ENCODE data around the gene TRIP6.

The TRIP6 gene, protein sequence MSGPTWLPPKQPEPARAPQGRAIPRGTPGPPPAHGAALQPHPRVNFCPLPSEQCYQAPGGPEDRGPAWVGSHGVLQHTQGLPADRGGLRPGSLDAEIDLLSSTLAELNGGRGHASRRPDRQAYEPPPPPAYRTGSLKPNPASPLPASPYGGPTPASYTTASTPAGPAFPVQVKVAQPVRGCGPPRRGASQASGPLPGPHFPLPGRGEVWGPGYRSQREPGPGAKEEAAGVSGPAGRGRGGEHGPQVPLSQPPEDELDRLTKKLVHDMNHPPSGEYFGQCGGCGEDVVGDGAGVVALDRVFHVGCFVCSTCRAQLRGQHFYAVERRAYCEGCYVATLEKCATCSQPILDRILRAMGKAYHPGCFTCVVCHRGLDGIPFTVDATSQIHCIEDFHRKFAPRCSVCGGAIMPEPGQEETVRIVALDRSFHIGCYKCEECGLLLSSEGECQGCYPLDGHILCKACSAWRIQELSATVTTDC

DNA sequence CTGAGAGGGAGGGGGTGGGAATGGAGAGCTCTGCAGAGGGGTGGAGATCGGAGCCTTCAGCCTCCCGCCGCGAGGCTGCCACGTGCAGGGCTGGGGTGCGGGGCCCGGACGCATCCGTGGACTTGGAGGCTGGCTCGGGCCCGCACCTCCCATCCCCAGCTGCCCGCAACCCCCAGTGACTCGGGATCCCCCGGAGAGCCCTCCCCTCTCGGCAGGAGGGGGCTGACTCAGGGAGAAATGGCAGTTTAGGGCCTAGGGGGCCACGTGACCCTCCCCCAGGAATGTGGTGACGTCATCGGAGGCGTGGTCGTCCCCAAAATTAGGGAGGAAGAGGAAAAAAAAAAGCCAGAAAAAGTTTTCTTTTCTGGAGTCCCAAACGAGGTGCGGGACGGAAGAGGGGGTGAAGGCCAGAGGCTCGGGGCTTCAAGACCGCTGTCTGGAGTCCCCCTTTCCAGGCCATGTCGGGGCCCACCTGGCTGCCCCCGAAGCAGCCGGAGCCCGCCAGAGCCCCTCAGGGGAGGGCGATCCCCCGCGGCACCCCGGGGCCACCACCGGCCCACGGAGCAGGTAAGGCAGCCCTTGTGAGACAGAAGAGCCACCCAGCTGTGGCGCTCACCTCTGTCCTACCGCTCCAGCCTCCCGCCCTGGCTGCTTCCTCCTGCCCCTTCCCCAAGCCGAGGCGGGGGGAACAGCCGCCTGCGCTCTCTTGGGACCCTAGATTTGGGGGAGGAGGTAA lies at the start of gene TRIP6:
TRIP6 (plus strand) TSS at position 348 of the 736 bp plus-strand sequence; CDS start at position 459, 111 bp downstream.
- DNase-seq, result peak; percentile 68

DNA sequence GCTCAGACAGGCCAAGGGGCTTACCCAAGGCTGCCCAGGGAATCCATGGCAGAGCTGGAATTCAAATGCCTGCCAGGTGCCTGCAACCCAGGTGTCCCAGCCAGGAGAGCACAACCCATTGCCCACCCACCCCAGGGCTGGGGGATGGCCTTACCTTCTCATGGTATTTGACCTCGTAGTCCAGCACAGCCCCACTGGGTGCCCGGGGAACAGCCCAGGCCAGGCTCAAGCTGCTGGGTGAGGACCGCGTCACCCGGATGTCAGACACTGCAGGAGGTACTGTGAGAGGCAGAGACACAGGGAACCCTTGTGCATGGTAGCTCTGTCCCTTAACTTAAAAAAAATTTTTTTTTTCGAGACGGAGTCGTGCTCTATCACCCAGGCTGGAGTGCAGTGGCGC lies 48.8 kb upstream of the TRIP6 start:
- DNase-seq, result no peak

DNA sequence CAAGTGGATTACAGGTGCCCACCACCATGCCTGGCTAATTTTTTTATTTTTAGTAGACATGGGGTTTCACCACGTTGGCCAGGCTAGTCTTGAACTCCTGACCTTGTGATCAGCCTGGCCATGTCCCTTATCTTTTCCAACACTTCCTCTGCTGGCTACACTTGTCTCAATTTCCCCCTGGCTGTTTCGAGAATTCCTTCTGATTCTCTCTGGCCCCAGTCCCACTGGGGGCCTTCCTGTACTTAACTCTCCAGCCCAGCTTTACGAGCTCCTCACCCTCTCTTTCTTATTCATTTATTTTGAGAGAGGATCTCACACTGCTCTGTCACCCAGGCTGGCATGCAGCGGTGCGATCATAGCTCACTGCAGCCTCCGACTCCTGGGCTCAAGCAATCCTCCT lies 48.4 kb upstream of the TRIP6 start:
- DNase-seq, result no peak

DNA sequence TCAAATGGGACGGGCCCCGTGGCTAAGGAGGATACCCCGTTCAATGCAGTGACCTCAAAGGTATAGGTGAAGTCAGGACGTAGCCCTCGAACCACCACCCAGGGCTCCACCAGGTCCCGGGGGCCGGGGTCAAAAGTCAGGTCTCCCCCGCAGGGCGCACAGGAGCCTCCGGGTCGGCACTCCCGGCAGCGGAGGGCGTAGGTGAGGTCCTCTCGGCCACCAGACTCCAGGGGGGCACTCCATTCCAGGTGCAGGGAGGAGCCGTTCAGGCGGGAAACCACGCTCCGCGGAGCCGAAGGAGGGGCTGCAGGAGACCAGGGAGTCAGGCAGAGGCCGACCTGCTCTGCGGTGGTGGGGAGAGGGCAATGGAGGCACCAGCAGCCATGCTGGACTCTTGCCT lies 47.6 kb upstream of the TRIP6 start:
- DNase-seq, result no peak

DNA sequence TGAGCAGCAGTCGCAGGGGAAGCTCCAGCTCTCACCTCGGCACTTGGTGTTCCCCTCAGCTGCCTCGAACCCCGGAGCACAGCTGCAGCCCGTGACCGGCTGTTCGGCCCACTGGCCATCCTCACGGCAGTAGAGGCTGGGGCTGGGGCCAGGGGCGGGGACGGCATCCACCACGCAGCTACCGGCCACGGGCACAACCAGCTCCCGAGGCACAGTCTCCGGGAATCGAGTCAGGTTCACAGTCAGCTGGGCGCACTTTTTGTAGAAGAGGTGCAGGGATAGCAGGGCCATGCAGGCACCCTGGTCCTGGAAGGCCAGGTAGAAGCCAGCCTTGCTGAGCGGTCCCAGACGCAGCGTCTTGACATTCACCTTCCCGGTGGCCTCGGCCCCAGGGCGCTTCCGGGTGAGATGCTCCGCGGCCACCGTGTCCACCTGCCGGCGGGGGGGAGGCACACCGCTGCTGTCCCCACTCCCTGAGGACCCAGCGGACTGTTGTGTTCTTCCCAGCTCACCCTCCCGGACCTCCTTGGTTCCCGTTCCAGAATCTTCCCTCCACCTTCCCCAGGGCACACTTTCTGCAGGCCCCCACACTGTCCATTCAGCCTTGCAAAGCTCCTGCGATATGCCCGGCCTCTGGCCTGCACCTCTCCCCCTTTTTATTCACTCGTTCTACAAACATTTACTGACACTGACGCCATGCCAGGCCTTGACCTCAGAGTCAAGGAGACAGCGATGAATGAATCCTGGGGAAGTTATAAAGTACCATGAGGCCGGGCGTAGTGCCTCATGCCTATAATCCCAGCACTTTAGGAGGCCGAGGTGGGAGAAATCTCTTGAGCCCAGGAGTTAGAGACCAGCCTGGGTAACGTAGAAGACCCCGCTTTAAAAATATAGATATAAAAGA lies 44.7 kb upstream of the TRIP6 start:
- DNase-seq, result no peak

DNA sequence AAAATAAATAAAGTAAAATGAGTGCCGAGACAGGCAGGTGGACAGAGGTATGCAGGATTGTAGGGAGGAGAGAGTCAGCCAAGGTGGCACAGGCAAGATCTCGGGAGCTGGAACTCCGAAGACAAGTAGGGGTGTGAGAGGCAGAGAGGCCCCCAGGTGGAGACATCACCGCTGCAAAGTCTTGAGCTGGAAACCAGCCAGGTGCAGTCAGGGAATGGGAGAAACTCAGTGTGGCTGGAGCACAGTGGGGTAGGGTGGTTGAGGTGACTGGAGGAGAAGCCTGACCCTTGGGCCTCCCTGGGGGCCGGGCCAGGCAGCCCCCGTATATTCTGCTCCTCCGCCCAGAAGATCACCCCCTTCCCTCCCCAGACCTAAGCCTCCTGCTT lies 44.1 kb upstream of the TRIP6 start:
- DNase-seq, result no peak

DNA sequence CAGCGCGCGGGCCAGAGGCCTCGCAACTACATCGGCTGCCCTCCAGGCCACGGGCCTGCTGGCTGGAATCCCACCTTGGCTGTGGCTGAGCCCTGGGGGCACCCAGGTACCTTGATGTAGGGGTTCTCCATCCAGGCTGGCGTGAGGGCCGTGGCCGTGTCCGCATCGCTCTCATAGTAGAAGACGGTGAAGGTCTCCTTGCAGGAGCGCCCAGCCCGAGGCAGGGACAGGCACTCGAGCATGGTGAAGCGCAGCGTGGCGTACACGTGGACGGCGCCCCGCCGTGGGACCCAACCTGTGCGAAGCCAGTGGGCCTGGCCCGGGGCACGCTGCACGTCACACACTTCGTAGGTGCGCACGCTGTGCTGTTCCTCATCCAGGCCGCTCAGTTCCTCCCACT lies 43.7 kb upstream of the TRIP6 start:
- DNase-seq, result no peak

DNA sequence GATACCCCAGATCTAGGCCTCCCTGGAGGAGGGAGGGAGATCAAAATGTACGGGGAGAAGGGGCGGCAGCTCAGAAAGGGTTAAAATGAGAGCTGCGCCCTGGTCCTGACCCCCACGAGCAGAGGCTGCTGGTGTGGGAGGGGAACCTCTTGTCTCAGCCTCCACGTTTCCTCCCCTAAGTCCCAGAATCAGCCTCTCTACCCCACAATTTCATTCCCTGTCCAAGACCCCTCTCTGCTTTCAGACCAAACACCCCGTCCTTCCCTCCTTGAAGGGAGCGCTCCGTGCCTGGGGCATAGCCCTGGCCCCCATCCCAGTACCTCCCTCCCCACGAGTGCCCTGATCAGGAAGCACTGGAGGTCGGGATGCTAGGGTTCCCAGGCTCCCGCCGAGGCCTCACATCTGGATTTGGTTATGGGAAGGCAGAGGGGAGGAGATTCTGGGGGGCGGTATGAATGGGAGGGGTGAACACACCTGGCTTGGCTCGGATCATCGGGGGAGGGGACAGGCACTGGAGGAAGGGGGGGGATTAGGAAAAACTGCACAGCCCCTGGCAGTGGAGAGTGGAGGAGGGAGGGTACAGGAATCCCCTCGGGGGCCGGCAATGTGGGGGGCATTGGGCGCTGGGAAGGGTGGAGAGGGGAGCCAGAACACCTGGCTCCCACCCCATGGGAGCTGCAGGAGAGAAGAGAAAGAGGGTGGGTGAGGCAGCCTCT lies 42.5 kb upstream of the TRIP6 start:
- DNase-seq, result no peak

DNA sequence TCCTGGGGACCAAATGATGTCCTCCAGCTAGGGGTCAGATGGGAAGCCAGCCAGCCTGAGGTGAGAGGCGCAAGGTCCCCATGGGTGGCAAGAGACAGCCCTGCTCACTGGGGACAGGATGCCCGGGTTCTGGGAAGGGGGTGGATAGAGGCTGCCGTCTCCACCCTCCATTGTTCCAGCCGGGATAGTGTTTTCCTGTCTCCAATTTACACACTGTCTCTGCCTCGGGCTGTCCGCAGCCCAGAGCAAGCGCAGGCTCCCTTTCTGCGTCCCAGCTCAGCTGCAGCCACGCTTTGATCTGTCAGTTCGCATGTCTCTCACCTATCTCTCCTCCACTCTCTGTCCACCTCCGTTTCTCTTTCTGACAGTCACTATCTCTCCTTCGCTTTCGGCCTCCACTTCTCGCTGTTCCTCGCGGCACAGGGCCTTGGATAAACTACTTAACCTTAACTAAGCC lies 41.9 kb upstream of the TRIP6 start:
- no peak for DNase-seq

DNA sequence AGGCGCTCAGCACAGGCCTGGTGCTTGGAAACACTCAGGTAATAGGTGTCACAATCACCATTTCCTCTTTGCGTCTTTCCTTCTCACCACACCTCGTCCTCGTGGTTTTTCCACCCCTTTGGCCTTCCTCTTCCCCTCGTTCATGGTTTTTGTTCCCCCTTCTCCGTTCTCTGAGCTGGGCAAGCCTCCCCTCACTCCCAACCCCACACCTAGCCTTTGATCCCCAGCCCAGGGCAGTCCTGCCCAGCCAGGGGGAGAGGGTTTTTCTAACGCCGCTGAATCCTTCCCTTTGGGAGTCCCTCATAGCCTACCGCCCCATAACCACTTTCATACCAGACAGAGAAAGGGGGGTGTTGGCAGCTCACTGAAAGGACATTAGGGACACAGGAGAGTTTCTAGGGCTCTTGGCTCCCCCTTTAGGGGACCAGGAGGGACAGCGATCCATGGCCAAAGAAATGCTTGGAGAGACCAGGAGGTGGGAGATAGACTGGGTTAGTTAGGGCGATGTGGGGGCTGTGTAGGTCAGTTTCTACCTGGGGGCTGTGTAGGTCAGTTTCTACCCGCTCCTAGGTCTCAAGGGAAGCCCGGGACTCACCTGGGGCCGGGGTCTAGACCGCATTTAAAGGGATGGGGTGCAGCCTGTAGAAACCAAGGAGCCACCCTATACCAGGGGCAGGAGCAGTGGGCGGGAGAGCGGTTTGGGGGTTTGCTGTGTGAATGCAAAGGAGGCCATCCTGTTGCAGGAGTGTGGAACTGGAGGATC lies 41.3 kb upstream of the TRIP6 start:
- no peak for DNase-seq

DNA sequence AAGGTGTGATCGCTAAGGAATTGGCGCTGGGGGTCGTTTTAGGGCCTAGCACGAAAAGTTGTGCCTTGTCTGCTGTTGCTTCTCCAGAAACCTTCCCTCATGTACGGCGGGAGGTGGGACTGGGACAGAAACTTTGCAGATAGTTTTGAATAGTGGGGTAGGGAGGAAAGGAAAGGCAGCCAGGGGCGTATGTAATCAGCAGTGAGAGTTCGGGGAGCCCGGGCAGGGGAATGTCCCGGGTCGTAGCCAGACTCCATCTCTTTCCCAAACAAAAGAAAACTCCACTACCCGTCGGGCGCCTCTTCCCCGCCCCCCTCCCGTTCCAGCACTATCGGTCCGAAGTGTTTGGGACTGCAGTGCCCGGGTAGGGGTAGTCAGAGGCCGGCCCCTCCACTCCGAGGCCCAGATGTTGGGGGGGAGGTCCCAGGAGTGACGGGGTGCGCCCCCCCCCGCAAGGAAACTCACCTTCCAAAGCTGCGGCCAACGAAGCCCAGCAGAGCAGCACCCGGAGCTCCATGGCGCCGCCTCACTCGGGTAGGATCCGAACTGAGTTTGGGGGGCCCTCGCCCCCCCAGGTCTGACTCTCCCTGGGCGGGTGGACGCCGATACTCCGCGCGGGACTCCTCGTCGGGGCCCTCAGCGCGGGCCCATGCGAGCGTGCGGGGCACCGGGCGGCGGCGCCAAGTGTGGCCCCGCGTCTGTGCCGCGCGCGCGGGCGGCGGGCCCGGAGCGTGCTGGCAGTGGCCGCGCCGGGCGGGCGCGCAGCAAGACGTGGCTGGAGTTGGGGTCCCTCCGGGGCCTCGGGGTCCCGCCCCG lies 40.5 kb upstream of the TRIP6 start:
- DNase-seq, result no peak

DNA sequence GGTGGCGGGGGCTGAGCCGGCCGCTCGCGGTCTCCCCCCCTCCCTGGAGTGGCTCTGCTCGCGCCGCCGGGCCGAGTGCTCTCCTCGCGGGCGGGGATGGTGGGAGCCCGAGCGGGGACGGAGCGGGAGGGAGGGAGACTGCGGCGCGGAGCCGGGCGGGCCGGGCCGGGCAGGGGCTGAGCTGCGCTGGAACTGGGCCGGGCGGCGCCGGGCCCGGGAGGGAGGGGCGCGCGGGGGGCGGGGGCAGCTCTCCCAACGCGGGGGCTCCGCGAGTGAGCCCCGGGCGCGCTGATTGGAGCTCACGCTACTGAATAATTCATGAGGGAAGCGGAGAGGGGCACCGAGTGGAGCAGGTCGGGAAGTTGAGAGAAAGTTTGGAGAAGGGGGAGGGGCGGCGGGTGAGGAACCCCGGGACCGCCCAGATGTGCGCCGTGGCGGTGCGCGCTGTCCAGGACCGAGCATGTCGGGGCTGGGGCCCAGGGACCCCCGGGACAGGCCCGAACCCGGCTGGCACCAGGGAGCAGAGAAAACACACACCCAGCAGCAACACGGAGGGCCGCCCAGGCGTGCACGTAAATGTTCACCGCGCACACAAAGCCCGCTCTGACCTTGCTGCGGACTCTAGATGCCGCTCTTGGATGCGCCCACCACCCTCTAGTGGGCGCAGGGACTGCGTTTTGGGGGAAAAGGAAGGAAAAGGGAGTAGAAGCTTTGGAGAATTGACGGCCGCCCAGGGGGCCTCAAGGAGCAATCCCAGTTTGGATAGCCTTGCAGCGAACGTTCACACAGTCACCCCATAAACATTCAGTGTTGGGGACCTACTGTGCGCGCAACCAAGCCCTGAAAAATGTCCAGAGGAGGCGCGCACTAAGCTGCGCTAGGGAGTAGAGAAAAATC lies 39.6 kb upstream of the TRIP6 start, which contains the start of gene EPHB4:
EPHB4 (minus strand) TSS at position 194 of the 897 bp plus-strand sequence. CDS start 493 bp downstream, outside the sequence.
- no peak for DNase-seq

DNA sequence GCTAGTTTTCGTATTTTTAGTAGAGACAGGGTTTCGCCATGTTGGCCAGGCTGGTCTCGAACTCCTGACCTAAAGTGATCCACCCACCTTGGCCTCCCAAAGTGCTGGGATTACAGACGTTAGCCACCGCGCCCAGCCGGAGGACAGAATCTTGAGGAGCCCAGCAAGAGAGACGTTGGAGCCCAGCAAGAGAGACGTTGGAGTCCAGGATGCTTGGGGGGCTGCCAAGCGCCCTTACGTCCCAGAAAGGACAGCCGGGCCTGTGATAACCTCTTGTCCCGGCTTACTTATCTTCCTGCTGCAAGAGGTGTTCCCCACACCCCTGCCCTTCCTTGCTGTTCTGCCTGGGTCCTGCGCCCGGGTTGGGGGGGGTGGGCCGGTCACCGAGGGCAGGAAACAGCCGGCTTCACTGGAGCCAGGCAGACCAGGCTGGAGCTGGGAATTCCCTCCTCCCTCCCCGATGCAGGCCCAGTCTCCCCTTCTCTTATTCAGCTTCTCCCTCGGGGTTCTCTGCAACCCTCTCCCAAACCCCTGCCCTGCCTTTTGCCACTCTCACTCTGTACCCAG lies 38.0 kb upstream of the TRIP6 start:
- no peak for DNase-seq

DNA sequence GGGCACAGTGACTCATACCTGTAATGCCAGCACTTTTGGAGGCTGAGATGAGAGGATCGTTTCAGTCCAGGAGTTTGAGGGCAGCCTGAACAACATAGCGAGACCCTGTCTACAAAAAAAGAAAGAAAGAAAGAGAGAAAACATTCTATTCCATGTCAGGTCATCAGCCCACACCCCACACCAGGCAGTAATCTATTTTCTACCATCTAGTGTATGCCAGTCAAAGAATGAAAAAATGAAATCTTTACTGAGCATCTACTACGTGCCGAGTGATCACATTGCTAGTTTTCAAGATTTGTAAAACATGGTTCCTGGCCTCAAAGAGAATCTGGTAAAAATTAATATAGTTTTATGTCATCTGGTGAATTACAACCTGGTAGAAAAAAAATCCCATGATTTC lies 36.8 kb upstream of the TRIP6 start:
- DNase-seq, result no peak

DNA sequence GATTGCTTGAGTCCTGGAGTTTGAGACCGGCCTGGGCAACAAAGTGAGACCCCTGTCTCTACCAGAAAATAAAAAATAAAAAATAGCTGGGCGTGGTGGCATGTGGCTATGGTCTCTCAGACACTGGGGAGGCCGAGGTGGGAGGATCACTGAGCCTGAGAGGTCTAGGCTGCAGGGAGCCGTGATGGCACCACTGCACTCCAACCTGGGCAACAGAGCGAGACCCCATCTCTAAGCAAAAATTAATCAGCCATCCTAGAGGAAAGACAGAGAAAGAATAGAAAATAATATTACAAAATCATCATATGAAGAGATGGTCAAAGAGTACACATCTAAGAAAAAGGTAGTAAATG lies 34.9 kb upstream of the TRIP6 start:
- no peak for DNase-seq

DNA sequence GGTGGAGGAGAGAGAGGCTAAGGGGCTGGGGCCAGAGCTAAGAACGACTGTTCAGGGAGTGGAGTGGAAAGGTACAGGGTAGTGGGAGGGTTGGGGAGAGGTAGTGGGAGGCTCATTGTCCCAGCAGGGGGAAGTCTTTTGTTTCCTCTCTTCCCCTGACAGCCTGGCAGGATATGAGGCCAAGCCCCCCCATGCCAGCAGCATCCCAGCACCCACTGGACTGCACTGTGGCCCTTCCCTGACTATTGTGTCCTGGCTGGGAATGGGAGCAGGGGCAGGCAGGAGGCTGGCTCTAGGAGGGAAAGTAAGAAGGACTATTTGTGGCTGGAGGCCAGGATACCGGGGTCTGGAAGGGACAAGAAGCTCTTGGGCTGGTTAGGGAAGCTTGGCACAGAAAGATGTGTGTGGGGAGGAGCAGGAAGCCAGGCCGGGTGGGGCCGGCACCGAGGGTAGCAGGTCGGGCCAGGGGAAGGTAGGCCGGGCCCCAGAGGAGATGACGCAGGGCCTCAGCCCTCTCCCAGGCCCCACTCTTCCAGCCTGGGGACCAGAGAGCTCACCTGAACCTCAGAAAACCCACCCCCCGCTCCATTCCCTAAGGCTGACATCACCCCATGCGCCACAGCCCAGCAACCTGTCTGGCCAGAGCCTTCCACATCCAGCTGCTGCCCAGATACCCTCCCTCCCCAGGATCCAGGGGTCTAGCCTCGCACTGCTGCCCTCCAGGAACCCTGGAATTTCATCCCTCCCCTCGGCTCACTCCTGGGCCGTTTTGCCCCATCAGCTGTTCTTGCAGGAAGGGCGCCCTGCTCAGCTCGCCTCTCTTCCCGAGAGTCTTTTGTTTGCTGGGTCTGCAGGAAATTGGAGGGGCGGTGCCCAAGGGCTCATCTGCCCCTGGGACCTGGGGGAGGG lies 31.0 kb upstream of the TRIP6 start:
- DNase-seq, result no peak

DNA sequence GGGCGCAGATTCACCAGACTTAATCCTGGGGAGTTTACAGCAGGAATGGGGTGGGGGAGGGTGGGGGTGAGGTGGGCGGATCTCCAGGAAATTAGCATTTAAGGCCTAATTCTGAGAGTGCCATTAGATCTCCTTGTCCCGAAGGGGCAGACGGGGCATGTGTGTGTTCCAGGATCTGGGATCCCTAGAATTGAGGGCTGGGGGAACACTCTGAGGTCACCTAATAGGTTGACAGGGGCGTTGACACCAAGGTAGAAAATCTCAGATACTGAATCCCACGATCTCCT lies 30.4 kb upstream of the TRIP6 start:
- no peak for DNase-seq

DNA sequence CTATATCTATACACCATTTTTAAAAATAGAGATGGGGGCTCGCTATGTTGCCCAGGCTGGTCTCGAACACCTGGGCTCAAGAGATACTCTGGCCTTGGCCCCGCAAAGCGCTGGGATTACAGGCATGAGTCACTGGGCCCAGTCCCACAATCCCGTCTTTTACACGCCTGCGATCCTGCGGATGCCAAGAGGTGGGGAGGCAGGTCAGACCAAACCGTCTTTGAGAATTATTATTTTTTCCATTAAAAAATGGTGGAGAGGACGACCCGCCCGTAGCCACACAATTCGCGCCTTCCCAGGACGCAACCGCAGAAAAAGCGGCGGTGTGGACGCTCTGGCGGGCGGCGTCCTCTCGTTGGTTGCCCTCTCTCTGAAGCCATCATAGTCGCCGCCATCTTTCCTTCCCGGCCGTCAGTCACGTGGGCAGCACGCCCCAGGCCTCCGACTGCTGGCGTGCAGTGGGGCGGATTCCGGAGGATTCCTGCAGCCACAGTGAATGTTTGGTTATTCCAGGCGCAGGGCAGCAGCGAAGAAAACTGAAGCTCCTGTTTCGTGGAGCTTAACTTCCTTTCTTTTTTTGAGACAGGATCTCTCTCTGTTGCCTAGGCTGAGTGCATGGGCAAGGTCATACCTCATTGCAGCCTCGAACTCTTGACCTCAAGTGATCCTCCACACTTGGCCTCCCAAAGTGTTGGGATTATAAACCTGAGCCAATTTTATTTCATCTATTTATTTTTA lies 29.9 kb upstream of the TRIP6 start:
- peak; percentile 81 for DNase-seq

All from inflammatory macrophage treated with lipopolysaccharide for 4 hours (primary cell).